ENCODE data around the gene ADAMTS2.

ADAMTS2 gene

GRCh38 chr5:179345183-179345432 lies 153 bp downstream of the ADAMTS2 start:
- peaks cover 8% of the 10 kb centered on the region for H3K4me1 Mint-ChIP-seq
- H3K36me3 Mint-ChIP-seq (ENCODE audit: insufficient read depth) = no peaks in the 10 kb centered on the region
- H3K9me3 Mint-ChIP-seq = no peaks in the 10 kb centered on the region
- H3K4me3 Mint-ChIP-seq = no peak overlapping the region
- H3K27ac Mint-ChIP-seq (ENCODE audit: low read depth) = no peak overlapping the region
- DNase-seq (ENCODE audit: low spot score in 2 of 2) = no peak
- ATAC-seq (replicated peaks; ENCODE audit: extremely low read depth, poor library complexity, severe bottlenecking) = no peak
- H3K27me3 Mint-ChIP-seq = peaks cover 82% of the 10 kb centered on the region

- Mint-ChIP-seq H3K4me1 (peaks cover 8% of the 10 kb centered on the region), H3K36me3 (ENCODE audit: insufficient read depth) (no peaks in the 10 kb centered on the region), H3K27me3 (peaks cover 82% of the 10 kb centered on the region), H3K4me3 (no peak overlapping the region), H3K9me3 (no peaks in the 10 kb centered on the region), H3K27ac (ENCODE audit: low read depth) (no peak overlapping the region)
- ATAC-seq (replicated peaks; ENCODE audit: extremely low read depth, poor library complexity, severe bottlenecking) (no peak), DNase-seq (ENCODE audit: low spot score in 2 of 2) (no peak)
These were observed 654 bp downstream of the ADAMTS2 start for GRCh38 chr5:179344431-179345182.

GRCh38 chr5:179343719-179344430 lies 1.4 kb downstream of the ADAMTS2 start:
- Mint-ChIP-seq H3K27me3 (peaks cover 79% of the 10 kb centered on the region), H3K27ac (ENCODE audit: low read depth) (no peak overlapping the region), H3K36me3 (ENCODE audit: insufficient read depth) (no peaks in the 10 kb centered on the region), H3K9me3 (no peaks in the 10 kb centered on the region), H3K4me1 (peaks cover 8% of the 10 kb centered on the region), H3K4me3 (no peak overlapping the region)
- DNase-seq (ENCODE audit: low spot score in 2 of 2) (no peak), ATAC-seq (replicated peaks; ENCODE audit: extremely low read depth, poor library complexity, severe bottlenecking) (no peak)

- no peaks in the 10 kb centered on the region for H3K36me3 Mint-ChIP-seq (ENCODE audit: insufficient read depth)
- H3K27me3 Mint-ChIP-seq = peaks cover 79% of the 10 kb centered on the region
- H3K9me3 Mint-ChIP-seq = no peaks in the 10 kb centered on the region
- H3K4me3 Mint-ChIP-seq = peak overlapping the region; percentile 19
- no peak for DNase-seq (ENCODE audit: low spot score in 2 of 2)
- peaks cover 8% of the 10 kb centered on the region for H3K4me1 Mint-ChIP-seq
- H3K27ac Mint-ChIP-seq (ENCODE audit: low read depth) = no peak overlapping the region
- no peak for ATAC-seq (replicated peaks; ENCODE audit: extremely low read depth, poor library complexity, severe bottlenecking)
These were observed 2.1 kb downstream of the ADAMTS2 start for GRCh38 chr5:179343021-179343718.

- Mint-ChIP-seq H3K27me3 (peaks cover 74% of the 10 kb centered on the region), H3K4me3 (no peak overlapping the region), H3K9me3 (no peaks in the 10 kb centered on the region), H3K4me1 (peaks cover 8% of the 10 kb centered on the region), H3K36me3 (ENCODE audit: insufficient read depth) (no peaks in the 10 kb centered on the region), H3K27ac (ENCODE audit: low read depth) (no peak overlapping the region)
- DNase-seq (ENCODE audit: low spot score in 2 of 2) = no peak
- ATAC-seq (replicated peaks; ENCODE audit: extremely low read depth, poor library complexity, severe bottlenecking) = no peak
These were observed 2.7 kb downstream of the ADAMTS2 start for GRCh38 chr5:179342577-179342976.

- ATAC-seq (replicated peaks; ENCODE audit: extremely low read depth, poor library complexity, severe bottlenecking) = no peak
- Mint-ChIP-seq H3K4me1 (peaks cover 8% of the 10 kb centered on the region), H3K27ac (ENCODE audit: low read depth) (no peak overlapping the region), H3K4me3 (no peak overlapping the region), H3K9me3 (no peaks in the 10 kb centered on the region), H3K27me3 (peaks cover 53% of the 10 kb centered on the region), H3K36me3 (ENCODE audit: insufficient read depth) (no peaks in the 10 kb centered on the region)
- DNase-seq (ENCODE audit: low spot score in 2 of 2) = no peak
These were observed 4.8 kb downstream of the ADAMTS2 start for GRCh38 chr5:179340465-179340864.

- no peaks in the 10 kb centered on the region for H3K36me3 Mint-ChIP-seq (ENCODE audit: insufficient read depth)
- DNase-seq (ENCODE audit: low spot score in 2 of 2) (no peak), ATAC-seq (replicated peaks; ENCODE audit: extremely low read depth, poor library complexity, severe bottlenecking) (no peak)
- H3K27ac Mint-ChIP-seq (ENCODE audit: low read depth) = no peak overlapping the region
- peaks cover 8% of the 10 kb centered on the region for H3K4me1 Mint-ChIP-seq
- peaks cover 53% of the 10 kb centered on the region for H3K27me3 Mint-ChIP-seq
- H3K9me3 Mint-ChIP-seq = no peaks in the 10 kb centered on the region
- H3K4me3 Mint-ChIP-seq = no peak overlapping the region
These were observed 5.3 kb downstream of the ADAMTS2 start for GRCh38 chr5:179339996-179340395.

- Mint-ChIP-seq H3K27me3 (peaks cover 57% of the 10 kb centered on the region), H3K36me3 (ENCODE audit: insufficient read depth) (no peaks in the 10 kb centered on the region), H3K27ac (ENCODE audit: low read depth) (no peak overlapping the region), H3K4me3 (no peak overlapping the region), H3K9me3 (no peaks in the 10 kb centered on the region), H3K4me1 (peaks cover 8% of the 10 kb centered on the region)
- ATAC-seq (replicated peaks; ENCODE audit: extremely low read depth, poor library complexity, severe bottlenecking) (no peak), DNase-seq (ENCODE audit: low spot score in 2 of 2) (no peak)
These were observed 6.2 kb downstream of the ADAMTS2 start for GRCh38 chr5:179339081-179339480.

- ATAC-seq (replicated peaks; ENCODE audit: extremely low read depth, poor library complexity, severe bottlenecking) (no peak), DNase-seq (ENCODE audit: low spot score in 2 of 2) (no peak)
- Mint-ChIP-seq H3K36me3 (ENCODE audit: insufficient read depth) (no peaks in the 10 kb centered on the region), H3K4me1 (peaks cover 4% of the 10 kb centered on the region), H3K4me3 (no peak overlapping the region), H3K27me3 (peaks cover 58% of the 10 kb centered on the region), H3K9me3 (no peaks in the 10 kb centered on the region), H3K27ac (ENCODE audit: low read depth) (no peak overlapping the region)
These were observed 7.2 kb downstream of the ADAMTS2 start for GRCh38 chr5:179337796-179338676.

- Mint-ChIP-seq H3K36me3 (ENCODE audit: insufficient read depth) (no peaks in the 10 kb centered on the region), H3K4me1 (no peaks in the 10 kb centered on the region), H3K9me3 (no peaks in the 10 kb centered on the region), H3K27me3 (peaks cover 52% of the 10 kb centered on the region), H3K4me3 (no peak overlapping the region), H3K27ac (ENCODE audit: low read depth) (no peak overlapping the region)
- no peak for ATAC-seq (replicated peaks; ENCODE audit: extremely low read depth, poor library complexity, severe bottlenecking)
- DNase-seq (ENCODE audit: low spot score in 2 of 2) = no peak
These were observed 8.1 kb downstream of the ADAMTS2 start for GRCh38 chr5:179336871-179337795.

GRCh38 chr5:179336126-179336870 lies 9.0 kb downstream of the ADAMTS2 start:
- H3K4me1 Mint-ChIP-seq = no peaks in the 10 kb centered on the region
- no peaks in the 10 kb centered on the region for H3K9me3 Mint-ChIP-seq
- no peaks in the 10 kb centered on the region for H3K36me3 Mint-ChIP-seq (ENCODE audit: insufficient read depth)
- peaks cover 44% of the 10 kb centered on the region for H3K27me3 Mint-ChIP-seq
- no peak overlapping the region for H3K27ac Mint-ChIP-seq (ENCODE audit: low read depth)
- H3K4me3 Mint-ChIP-seq = no peak overlapping the region
- DNase-seq (ENCODE audit: low spot score in 2 of 2) (no peak), ATAC-seq (replicated peaks; ENCODE audit: extremely low read depth, poor library complexity, severe bottlenecking) (no peak)
